ENCODE results near the gene SOS1.

- no peak for TF ChIP-seq TAF1 (IDR thresholded peaks at IDR 0.05; ENCODE audit: borderline replicate concordance, insufficient read depth, low read length)
- TF ChIP-seq SIN3A (IDR thresholded peaks at IDR 0.05; ENCODE audit: borderline replicate concordance, insufficient read depth, low read length), result no peak
These were observed 139.0 kb downstream of the SOS1 start for GRCh38 chr2:38981670-38982357.
